ENCODE measurements around the gene CIZ1. TPM values are rescaled to one million over a fixed set of nuclear protein-coding genes. Genes with fewer than 3 reads are reported as not detected.

CIZ1 gene
- total RNA-seq, 2 donors from 2014 or later: 58.4 to 61.6 TPM

GRCh38 chr9:128206916-128207910 is 15.8 kb upstream of the CIZ1 start:
- no peak for DNase-seq
- no peak overlapping the region for H3K4me3 ChIP-seq
- 72 to 79% methylated on average over 14 to 15 of the region's 15 CpGs for WGBS, 2 donors
- no peak overlapping the region for H3K27ac ChIP-seq
- ATAC-seq: no peak
- peaks cover 32% of the 10 kb centered on the region for H3K4me1 ChIP-seq
- no peaks in the 10 kb centered on the region for H3K27me3 ChIP-seq
- H3K9me3 ChIP-seq: no peaks in the 10 kb centered on the region
- intact Hi-C loops (cut with DNase I): no loop called here
- TF ChIP-seq POLR2A (IDR thresholded peaks at IDR 0.05) (no peak), CTCF (IDR thresholded peaks at IDR 0.05) (no peak)
- no peaks in the 10 kb centered on the region for H3K36me3 ChIP-seq (replicated peaks in 1 of 2; ENCODE audit: insufficient read depth in 1 of 2, low read depth in 2 of 2)

- no peaks in the 10 kb centered on the region for H3K9me3 ChIP-seq
- no peaks in the 10 kb centered on the region for H3K27me3 ChIP-seq
- 85 to 90% methylated on average over 3 of the region's 3 CpGs for WGBS, 2 donors
- H3K4me1 ChIP-seq: peaks cover 24% of the 10 kb centered on the region
- no peak overlapping the region for H3K4me3 ChIP-seq
- TF ChIP-seq CTCF (IDR thresholded peaks at IDR 0.05): no peak
- intact Hi-C loops (cut with DNase I): no loop called here
- no peak overlapping the region for H3K27ac ChIP-seq
- DNase-seq: no peak
- ATAC-seq: no peak
- no peaks in the 10 kb centered on the region for H3K36me3 ChIP-seq (replicated peaks in 1 of 2; ENCODE audit: insufficient read depth in 1 of 2, low read depth in 2 of 2)
Measured at GRCh38 chr9:128206484-128206883, 15.1 kb upstream of the CIZ1 start.

- ATAC-seq (no peak), DNase-seq (no peak)
- no peaks in the 10 kb centered on the region for H3K36me3 ChIP-seq (replicated peaks in 1 of 2; ENCODE audit: insufficient read depth in 1 of 2, low read depth in 2 of 2)
- intact Hi-C loops (cut with DNase I): no loop called here
- no peak overlapping the region for H3K27ac ChIP-seq
- no peaks in the 10 kb centered on the region for H3K9me3 ChIP-seq
- H3K4me3 ChIP-seq: no peak overlapping the region
- H3K27me3 ChIP-seq: no peaks in the 10 kb centered on the region
- TF ChIP-seq POLR2A (IDR thresholded peaks at IDR 0.05) (no peak), CTCF (IDR thresholded peaks at IDR 0.05) (no peak)
- WGBS, 2 donors: 78 to 85% methylated on average over 9 to 16 of the region's 16 CpGs
- H3K4me1 ChIP-seq: peaks cover 14% of the 10 kb centered on the region
Measured at GRCh38 chr9:128205296-128205944, 14.0 kb upstream of the CIZ1 start.

GRCh38 chr9:128204858-128205257 is 13.5 kb upstream of the CIZ1 start:
- Histone ChIP-seq H3K36me3 (replicated peaks in 1 of 2; ENCODE audit: insufficient read depth in 1 of 2, low read depth in 2 of 2) (no peaks in the 10 kb centered on the region), H3K4me3 (no peak overlapping the region), H3K4me1 (peaks cover 12% of the 10 kb centered on the region), H3K9me3 (no peaks in the 10 kb centered on the region), H3K27me3 (no peaks in the 10 kb centered on the region), H3K27ac (no peak overlapping the region)
- 79 to 82% methylated on average over 2 to 7 of the region's 7 CpGs for WGBS, 2 donors
- TF ChIP-seq POLR2A (IDR thresholded peaks at IDR 0.05) (no peak), CTCF (IDR thresholded peaks at IDR 0.05) (no peak)
- ATAC-seq (no peak), DNase-seq (no peak)
- intact Hi-C loops (cut with DNase I): no loop called here
